CD14-positive monocyte (primary cell): Measurements from ENCODE around the gene HDAC7. TPM values are rescaled to one million over a fixed set of nuclear protein-coding genes. Genes with fewer than 3 reads are reported as not detected.

Experiments
- DNase-seq, 3 donors: peaks; one replicate each; pipeline ENCODE4 v3.0.0-alpha.2; 2011 to 2022
- H2AFZ ChIP-seq: 2 replicates; pipeline ENCODE4 v1.6.0; 2012; ENCODE audit warnings: mild to moderate bottlenecking, low read depth, low read length, inconsistent platforms; ENCODE audit not compliant: insufficient read depth, poor library complexity, severe bottlenecking
- H3K27ac ChIP-seq, 2 donors: 1 replicate in 1 of 2; 2 replicates in 1 of 2; pipeline ENCODE4 v1.5.1; 2012 to 2013; ENCODE audit warnings: low read length in 2 of 2, control low read depth in 1 of 2, inconsistent platforms in 1 of 2, low read depth in 1 of 2, mild to moderate bottlenecking in 1 of 2
- H3K27me3 ChIP-seq, 2 donors: one replicate each; pipeline versions ENCODE4 v1.6.0 to v1.6.1; 2011 to 2013; ENCODE audit warnings: low read length in 2 of 2; ENCODE audit not compliant: control insufficient read depth in 2 of 2, insufficient read depth in 2 of 2
- H3K36me3 ChIP-seq, 2 donors: replicated peaks in 1 of 2; 1 replicate in 1 of 2; 2 replicates in 1 of 2; pipeline versions ENCODE4 v1.5.1 to v1.6.1; 2012 to 2013; ENCODE audit warnings: low read length in 2 of 2, control low read depth in 1 of 2, inconsistent platforms in 1 of 2, mild to moderate bottlenecking in 1 of 2; ENCODE audit not compliant: insufficient read depth in 2 of 2, control insufficient read depth in 1 of 2
- H3K4me1 ChIP-seq, 2 donors: 1 replicate in 1 of 2; 2 replicates in 1 of 2; pipeline versions ENCODE4 v1.5.1 to v1.6.1; 2012 to 2013; ENCODE audit warnings: low read length in 2 of 2, control low read depth in 1 of 2, inconsistent platforms in 1 of 2, mild to moderate bottlenecking in 1 of 2, moderate library complexity in 1 of 2; ENCODE audit not compliant: insufficient read depth in 2 of 2, control insufficient read depth in 1 of 2
- H3K4me2 ChIP-seq: replicated peaks from 2 replicates; pipeline ENCODE3; 2012; ENCODE audit warnings: low read length, moderate library complexity, mild to moderate bottlenecking; ENCODE audit not compliant: poor library complexity, severe bottlenecking; ENCODE audit errors: extremely low read depth
- H3K4me3 ChIP-seq, 3 experiments: fragments of 200-600 bp in 1 of 3; sonication (generic) in 1 of 3; replicated peaks in 1 of 3; 1 replicate in 2 of 3; 2 replicates in 1 of 3; pipeline ENCODE4 v1.5.1; 2011 to 2013; ENCODE audit warnings: low read length in 3 of 3, mild to moderate bottlenecking in 3 of 3, control low read depth in 2 of 3, low read depth in 2 of 3, inconsistent platforms in 1 of 3, moderate library complexity in 1 of 3
- H3K79me2 ChIP-seq: 2 replicates; pipeline ENCODE4 v1.6.0; 2012; ENCODE audit warnings: mild to moderate bottlenecking, control low read depth, inconsistent platforms, low read length, moderate library complexity; ENCODE audit not compliant: insufficient read depth
- H3K9ac ChIP-seq: 2 replicates; pipeline ENCODE4 v1.6.0; 2017; ENCODE audit warnings: low read length, mild to moderate bottlenecking; ENCODE audit not compliant: insufficient read depth, poor library complexity, severe bottlenecking
- H3K9me3 ChIP-seq, 2 donors: replicated peaks in 1 of 2; 1 replicate in 1 of 2; 2 replicates in 1 of 2; pipeline versions ENCODE4 v1.5.1 to v1.6.1; 2012 to 2013; ENCODE audit warnings: low read length in 2 of 2, control low read depth in 1 of 2; ENCODE audit not compliant: control insufficient read depth in 1 of 2, insufficient read depth in 1 of 2
- H4K20me1 ChIP-seq: 2 replicates; pipeline ENCODE4 v1.6.0; 2012; ENCODE audit warnings: mild to moderate bottlenecking, low read length, control low read depth, moderate library complexity; ENCODE audit not compliant: insufficient read depth
- H3K27ac Mint-ChIP-seq, 7 donors: one replicate each; pipeline ENCODE4 v1.8.0; 2020; ENCODE audit warnings: mild to moderate bottlenecking in 7 of 7, mixed read lengths in 7 of 7, moderate library complexity in 6 of 7, inconsistent platforms in 2 of 7
- H3K27me3 Mint-ChIP-seq, 3 donors: one replicate each; pipeline ENCODE4 v1.8.0; 2021 to 2022; ENCODE audit warnings: low read depth in 3 of 3, mild to moderate bottlenecking in 3 of 3, mixed read lengths in 3 of 3, moderate library complexity in 3 of 3, inconsistent platforms in 1 of 3
- H3K36me3 Mint-ChIP-seq, 2 donors: one replicate each; pipeline ENCODE4 v1.8.0; 2020; ENCODE audit warnings: mixed read lengths in 2 of 2, inconsistent platforms in 1 of 2, mild to moderate bottlenecking in 1 of 2
- H3K4me1 Mint-ChIP-seq: one replicate; pipeline ENCODE4 v1.8.0; 2020; ENCODE audit warnings: mild to moderate bottlenecking, mixed read lengths
- H3K4me3 Mint-ChIP-seq, 2 donors: one replicate each; pipeline ENCODE4 v1.8.0; 2020; ENCODE audit warnings: mild to moderate bottlenecking in 2 of 2, mixed read lengths in 2 of 2, moderate library complexity in 1 of 2
- H3K9me3 Mint-ChIP-seq, 7 donors: one replicate each; pipeline ENCODE4 v1.8.0; 2020 to 2022; ENCODE audit warnings: mixed read lengths in 7 of 7, mild to moderate bottlenecking in 6 of 7, moderate library complexity in 6 of 7, inconsistent platforms in 2 of 7
- WGBS: methylation state at CpG from one replicate; pipeline ENCODE4 v1.1.5; 2013; ENCODE audit warnings: missing lambda C conversion rate; ENCODE audit not compliant: insufficient coverage; 5-methylcytosine and 5-hydroxymethylcytosine counted together
- intact Hi-C, 2 donors: fragments of 100-400 bp; cut with micrococcal nuclease; formaldehyde crosslinking; loops; one replicate each; pipeline versions ENCODE4 v1.15.0 to v1.15.1; 2023
- polyA plus RNA-seq, 3 donors: library from polyadenylated mRNA; depleted of rRNA in 1 of 3; unstranded in 2 of 3; stranded (reverse) in 1 of 3; fragments of 300-500 nt in 2 of 3; fragments of >200 nt in 1 of 3; fragmentation: Illumina TruSeq in 2 of 3; gene quantifications; 1 replicate in 2 of 3; 2 replicates in 1 of 3; pipeline ENCODE4 v1.2.3, GENCODE V29; 2012 to 2021
- TF ChIP-seq, protein P1 (sequence below): fragments of 200-600 bp; IDR thresholded peaks from one replicate; pipeline ENCODE4 v1.8.0; 2022; ENCODE audit warnings: antibody characterized with exemption, mild to moderate bottlenecking

The HDAC7 gene
- polyA plus RNA-seq, 3 donors, result 5.9 to 79.2 (median 8.4) TPM

DNA sequence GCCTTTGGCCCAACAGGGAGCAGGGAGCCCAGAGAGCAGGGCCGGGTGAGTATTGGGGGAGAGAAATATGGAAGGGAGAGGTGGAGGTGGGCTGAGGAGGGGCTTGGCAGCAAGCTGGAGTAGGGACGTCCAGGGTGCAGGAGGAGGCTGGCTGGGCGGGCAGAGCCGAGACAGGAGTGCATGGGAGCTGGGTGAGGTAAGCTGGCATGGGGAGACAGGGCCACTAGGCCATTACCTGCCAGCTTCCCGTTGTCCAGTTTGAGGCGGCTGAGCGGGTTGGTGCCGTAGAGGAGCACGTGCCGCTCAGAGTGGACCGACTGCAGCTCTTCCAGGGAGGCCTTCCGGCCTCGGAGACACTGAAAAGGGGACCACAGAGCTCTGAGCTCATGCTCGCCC is 28.4 kb downstream of the HDAC7 start:
- no peaks in the 10 kb centered on the region for H3K9me3 ChIP-seq
- Mint-ChIP-seq H3K27ac (peak overlapping the region in 1 of 7 donors; percentile 66), H3K9me3 (no peaks in the 10 kb centered on the region), H3K4me3 (no peak overlapping the region), H3K27me3 (peaks cover 0 to 5% (median 0%) of the 10 kb centered on the region in 3 donors), H3K4me1 (no peaks in the 10 kb centered on the region), H3K36me3 (peaks cover 84 to 96% of the 10 kb centered on the region in 2 donors)
- H3K4me1 ChIP-seq, result no peaks in the 10 kb centered on the region
- H3K27me3 ChIP-seq, result no peaks in the 10 kb centered on the region
- TF ChIP-seq, protein P1, sequence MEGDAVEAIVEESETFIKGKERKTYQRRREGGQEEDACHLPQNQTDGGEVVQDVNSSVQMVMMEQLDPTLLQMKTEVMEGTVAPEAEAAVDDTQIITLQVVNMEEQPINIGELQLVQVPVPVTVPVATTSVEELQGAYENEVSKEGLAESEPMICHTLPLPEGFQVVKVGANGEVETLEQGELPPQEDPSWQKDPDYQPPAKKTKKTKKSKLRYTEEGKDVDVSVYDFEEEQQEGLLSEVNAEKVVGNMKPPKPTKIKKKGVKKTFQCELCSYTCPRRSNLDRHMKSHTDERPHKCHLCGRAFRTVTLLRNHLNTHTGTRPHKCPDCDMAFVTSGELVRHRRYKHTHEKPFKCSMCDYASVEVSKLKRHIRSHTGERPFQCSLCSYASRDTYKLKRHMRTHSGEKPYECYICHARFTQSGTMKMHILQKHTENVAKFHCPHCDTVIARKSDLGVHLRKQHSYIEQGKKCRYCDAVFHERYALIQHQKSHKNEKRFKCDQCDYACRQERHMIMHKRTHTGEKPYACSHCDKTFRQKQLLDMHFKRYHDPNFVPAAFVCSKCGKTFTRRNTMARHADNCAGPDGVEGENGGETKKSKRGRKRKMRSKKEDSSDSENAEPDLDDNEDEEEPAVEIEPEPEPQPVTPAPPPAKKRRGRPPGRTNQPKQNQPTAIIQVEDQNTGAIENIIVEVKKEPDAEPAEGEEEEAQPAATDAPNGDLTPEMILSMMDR, result no peak
- intact Hi-C loops, result no loop called here
- H3K9ac ChIP-seq, result no peak overlapping the region
- no peak for DNase-seq
- 99% methylated on average over 13 of the region's 14 CpGs for WGBS
- H2AFZ ChIP-seq, result no peak overlapping the region
- no peak overlapping the region for H3K27ac ChIP-seq
- H4K20me1 ChIP-seq, result peaks cover 39% of the 10 kb centered on the region
- H3K4me2 ChIP-seq, result no peak overlapping the region
- no peak overlapping the region for H3K4me3 ChIP-seq
- H3K36me3 ChIP-seq, result peaks cover 98 to 100% of the 10 kb centered on the region in 2 donors
- H3K79me2 ChIP-seq, result no peaks in the 10 kb centered on the region

DNA sequence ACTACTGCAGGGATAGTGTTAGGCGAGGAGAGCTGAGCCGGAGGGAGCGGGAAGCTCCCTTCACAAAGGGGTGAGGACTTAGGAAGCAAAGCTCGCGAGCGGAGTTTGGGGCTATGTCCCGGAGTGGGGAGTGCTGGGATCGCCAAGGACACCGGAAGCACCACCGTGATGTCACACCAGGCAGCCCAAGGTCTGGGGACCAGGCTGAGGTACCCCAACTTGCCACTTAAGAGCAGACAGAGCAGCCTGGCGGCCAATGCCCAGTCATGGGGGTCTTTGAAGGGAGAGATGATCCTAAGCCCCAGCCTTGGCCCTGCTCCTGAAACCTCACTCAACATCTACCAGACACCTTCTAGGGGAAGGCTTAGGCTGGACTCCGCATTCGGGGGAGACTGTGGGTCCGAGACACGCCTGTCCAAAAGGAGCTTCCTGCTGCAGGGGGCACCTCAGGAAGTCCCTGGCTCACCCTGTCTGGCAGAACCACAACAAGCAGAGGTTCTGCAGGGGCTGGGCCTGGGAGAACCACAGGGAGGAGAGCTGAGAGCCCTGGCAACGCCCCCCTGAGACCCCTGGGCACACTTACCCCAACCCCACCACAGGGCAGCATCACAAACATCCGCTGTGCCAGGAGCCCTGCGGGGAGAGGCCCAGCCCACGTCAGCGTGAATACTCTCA is 28.9 kb downstream of the HDAC7 start:
- TF ChIP-seq, protein P1, result no peak
- Histone ChIP-seq H3K79me2 (no peaks in the 10 kb centered on the region), H3K4me1 (no peaks in the 10 kb centered on the region), H3K9me3 (no peaks in the 10 kb centered on the region), H4K20me1 (peaks cover 36% of the 10 kb centered on the region), H3K27me3 (no peaks in the 10 kb centered on the region), H3K4me2 (no peak overlapping the region), H3K9ac (no peak overlapping the region), H2AFZ (no peak overlapping the region), H3K4me3 (no peak overlapping the region), H3K27ac (no peak overlapping the region), H3K36me3 (peaks cover 99 to 100% of the 10 kb centered on the region in 2 donors)
- WGBS, result 93% methylated on average over 18 of the region's 20 CpGs
- H3K4me3 Mint-ChIP-seq, result no peak overlapping the region
- intact Hi-C loops, result no loop called here
- no peaks in the 10 kb centered on the region for H3K4me1 Mint-ChIP-seq
- H3K9me3 Mint-ChIP-seq, result no peaks in the 10 kb centered on the region
- peak overlapping the region in 4 of 7 donors; percentile 26 to 66 (median 61) for H3K27ac Mint-ChIP-seq
- peaks cover 0 to 5% (median 0%) of the 10 kb centered on the region in 3 donors for H3K27me3 Mint-ChIP-seq
- DNase-seq, result no peak
- peaks cover 86 to 96% of the 10 kb centered on the region in 2 donors for H3K36me3 Mint-ChIP-seq
